Pancreas (tissue), 10 donors: ENCODE measurements around the gene ZSWIM6. TPM values are rescaled to one million over a fixed set of nuclear protein-coding genes. Genes with fewer than 3 reads are reported as not detected.

ENCODE experiments used
- ATAC-seq, 4 donors: fragments of 200-7000 bp; cut with Tn5 transposase; one replicate each; pipeline versions ENCODE4 v1.8.0 to v1.9.1; 2020; ENCODE audit warnings: mild to moderate bottlenecking in 4 of 4, moderate library complexity in 4 of 4
- DNase-seq, 6 donors: peaks; one replicate each; pipeline ENCODE4 v3.0.0-alpha.2; 2020
- FAIRE-seq: peaks from 2 replicates; lab custom pipeline; 2012; peaks lifted over from hg19 to GRCh38; lab: Jason Lieb, UNC
- H3K27ac ChIP-seq, 4 donors: fragments of 200-600 bp; sonication (generic); 1 replicate in 3 of 4; 2 replicates in 1 of 4; pipeline versions ENCODE4 v1.5.0 to v1.8.0; 2020
- H3K27me3 ChIP-seq, 4 donors: fragments of 200-600 bp; one replicate each; pipeline ENCODE4 v1.8.0; 2021
- H3K36me3 ChIP-seq, 3 donors: fragments of 200-600 bp; sonication (generic) in 1 of 3; one replicate each; pipeline versions ENCODE4 v1.5.0 to v1.8.0; 2020 to 2021
- H3K4me1 ChIP-seq, 3 donors: fragments of 200-600 bp; one replicate each; pipeline ENCODE4 v1.8.0; 2021
- H3K4me3 ChIP-seq, 4 donors: fragments of 200-600 bp; sonication (generic) in 2 of 4; one replicate each; pipeline versions ENCODE4 v1.5.0 to v1.8.0; 2020 to 2021
- H3K9me3 ChIP-seq, 4 donors: fragments of 200-600 bp; one replicate each; pipeline ENCODE4 v1.8.0; 2021
- CTCF ChIP-seq, 4 donors: fragments of 200-600 bp; sonication (generic) in 3 of 4; IDR thresholded peaks; one replicate each; pipeline versions ENCODE4 v1.5.0 to v1.8.0; 2021; ENCODE audit warnings: antibody characterized with exemption in 4 of 4
- WGBS, 2 donors: extraction: QIAGEN DNeasy Blood & Tissue Kit; methylation state at CpG; one replicate each; pipeline ENCODE4 v1.1.7; 2013; 5-methylcytosine and 5-hydroxymethylcytosine counted together
- intact Hi-C, 3 donors: fragments of 100-400 bp; cut with DNase I; formaldehyde crosslinking; loops; one replicate each; pipeline versions ENCODE4 v1.11.1 to v1.14.2; 2022
- polyA plus RNA-seq, 2 donors: library from polyadenylated mRNA; stranded (reverse); fragments of 200-250 nt; gene quantifications; one replicate each; pipeline ENCODE4 v1.2.3, GENCODE V29; 2013
- total RNA-seq, 6 donors: library from RNA; stranded (reverse); fragmentation: NEBNext Ultra II Directional in 4 of 6; extraction: Animal tissue kit (Norgen Biotek cat#: 25700) in 4 of 6; gene quantifications; one replicate each; pipeline versions ENCODE4 v1.2.1 to v1.2.4, GENCODE V29; 2021 to 2023
- donor health status: healthy with polysubstance abuse.
- donor health status: DM: no; HTN: no; CAD: no; lungs with moderate emphysema.
- donor health status: DM: no; HTN: no; CAD: no.
- donor health status: control.
- donor health status: control.
- donor health status: Bipolar disorder and iron deficiency.
- donor health status: DM: yes; HTN: yes; CAD: no.
- donor health status: DM: no; HTN: no; CAD: no.
- donor health status: DM: no; HTN: no; CAD: no.
- donor health status: DM: yes; HTN: yes; CAD: no.

ZSWIM6 gene
- total and polyA plus RNA-seq, 8 donors = 3.6 to 12.9 (median 6.2) TPM

- H3K27me3 ChIP-seq = no peaks in the 10 kb centered on the region
- H3K36me3 ChIP-seq = no peaks in the 10 kb centered on the region
- DNase-seq (no peak), FAIRE-seq (no peak), ATAC-seq (no peak)
- TF ChIP-seq CTCF (IDR thresholded peaks at IDR 0.05) = no peak
- intact Hi-C loops = no loop called here
- H3K4me1 ChIP-seq = peaks cover 0 to 6% (median 3%) of the 10 kb centered on the region in 3 donors
- H3K4me3 ChIP-seq = no peak overlapping the region
- H3K27ac ChIP-seq = no peak overlapping the region
- H3K9me3 ChIP-seq = no peaks in the 10 kb centered on the region
- WGBS, 2 donors = 93% methylated on average over 6 of the region's 6 CpGs
Observed at GRCh38 chr5:61587125-61587524, 255.1 kb downstream of the ZSWIM6 start.

GRCh38 chr5:61588216-61588615, 256.2 kb downstream of the ZSWIM6 start:
- DNase-seq (no peak), FAIRE-seq (no peak), ATAC-seq (no peak)
- TF ChIP-seq CTCF (IDR thresholded peaks at IDR 0.05) = no peak
- no peak overlapping the region for H3K27ac ChIP-seq
- H3K9me3 ChIP-seq = no peaks in the 10 kb centered on the region
- no peak overlapping the region for H3K4me3 ChIP-seq
- WGBS, 2 donors = 44 to 53% methylated on average over 2 of the region's 2 CpGs
- no peaks in the 10 kb centered on the region for H3K27me3 ChIP-seq
- intact Hi-C loops = no loop called here
- no peaks in the 10 kb centered on the region for H3K36me3 ChIP-seq
- no peaks in the 10 kb centered on the region for H3K4me1 ChIP-seq

GRCh38 chr5:61589946-61590345, 257.9 kb downstream of the ZSWIM6 start:
- Histone ChIP-seq H3K36me3 (no peaks in the 10 kb centered on the region), H3K27me3 (no peaks in the 10 kb centered on the region), H3K9me3 (no peaks in the 10 kb centered on the region), H3K27ac (no peak overlapping the region), H3K4me1 (no peaks in the 10 kb centered on the region), H3K4me3 (no peak overlapping the region)
- DNase-seq (no peak), FAIRE-seq (no peak), ATAC-seq (no peak)
- no peak for TF ChIP-seq CTCF (IDR thresholded peaks at IDR 0.05)
- 91 to 95% methylated on average over 4 of the region's 4 CpGs for WGBS, 2 donors
- intact Hi-C loops = no loop called here

GRCh38 chr5:61590473-61590872, 258.4 kb downstream of the ZSWIM6 start:
- no peaks in the 10 kb centered on the region for H3K9me3 ChIP-seq
- 84 to 91% methylated on average over 2 of the region's 2 CpGs for WGBS, 2 donors
- DNase-seq = no peak
- ATAC-seq = no peak
- H3K27ac ChIP-seq = no peak overlapping the region
- intact Hi-C loops = no loop called here
- FAIRE-seq = no peak
- no peak overlapping the region for H3K4me3 ChIP-seq
- TF ChIP-seq CTCF (IDR thresholded peaks at IDR 0.05) = no peak
- no peaks in the 10 kb centered on the region for H3K27me3 ChIP-seq
- no peaks in the 10 kb centered on the region for H3K36me3 ChIP-seq
- H3K4me1 ChIP-seq = peaks cover 0 to 4% (median 0%) of the 10 kb centered on the region in 3 donors

- no peaks in the 10 kb centered on the region for H3K36me3 ChIP-seq
- H3K9me3 ChIP-seq = no peaks in the 10 kb centered on the region
- ATAC-seq (no peak), DNase-seq (no peak), FAIRE-seq (no peak)
- WGBS, 2 donors = 94 to 95% methylated on average over 4 of the region's 4 CpGs
- no peaks in the 10 kb centered on the region for H3K27me3 ChIP-seq
- H3K4me1 ChIP-seq = peaks cover 5 to 15% (median 5%) of the 10 kb centered on the region in 3 donors
- no peak overlapping the region for H3K27ac ChIP-seq
- no peak for TF ChIP-seq CTCF (IDR thresholded peaks at IDR 0.05)
- intact Hi-C loops = no loop called here
- no peak overlapping the region for H3K4me3 ChIP-seq
Observed at GRCh38 chr5:61591859-61592258, 259.8 kb downstream of the ZSWIM6 start.
